SK-N-SH treated with all-trans-retinoic acid at 6 μM for 48 hours (cell line): ENCODE data around the gene CTTN.

Experiments used
- ATAC-seq: fragments of 200-7000 bp; cut with Tn5 transposase; 3 replicates; pipeline ENCODE4 v1.9.1; 2020; ENCODE audit warnings: mild to moderate bottlenecking, moderate library complexity
- ARNTL ChIP-seq: fragments of 450-650 bp; formaldehyde crosslinking; IDR thresholded peaks from 2 replicates; pipeline ENCODE4 v1.5.0; 2020; ENCODE audit warnings: low read depth, mild to moderate bottlenecking, moderate library complexity, borderline replicate concordance
- BACH2 ChIP-seq: fragments of 250-450 bp; sonication (Bioruptor Pico); IDR thresholded peaks from 2 replicates; pipeline ENCODE4 v1.9.0; 2021; ENCODE audit warnings: mild to moderate bottlenecking, borderline replicate concordance
- CSDC2 ChIP-seq: fragments of 250-450 bp; sonication (Bioruptor Pico); IDR thresholded peaks from 2 replicates; pipeline ENCODE4 v1.5.0; 2020; ENCODE audit warnings: mild to moderate bottlenecking, moderate library complexity
- ESRRG ChIP-seq: fragments of 250-450 bp; sonication (Bioruptor Pico); IDR thresholded peaks from 2 replicates; pipeline ENCODE4 v1.6.1; 2021; ENCODE audit warnings: mild to moderate bottlenecking
- GLIS3 ChIP-seq: fragments of 250-450 bp; sonication (Bioruptor Pico); IDR thresholded peaks from 2 replicates; pipeline ENCODE4 v1.5.0; 2020; ENCODE audit warnings: mild to moderate bottlenecking, moderate library complexity
- ISL1 ChIP-seq: fragments of 250-450 bp; sonication (Bioruptor Pico); IDR thresholded peaks from 2 replicates; pipeline ENCODE4 v2.1.2; 2022; ENCODE audit warnings: mild to moderate bottlenecking, moderate library complexity
- OSR1 ChIP-seq: fragments of 250-450 bp; sonication (Bioruptor Pico); IDR thresholded peaks from 2 replicates; pipeline ENCODE4 v1.8.0; 2022; ENCODE audit warnings: moderate library complexity, mild to moderate bottlenecking, inconsistent platforms
- PPARA ChIP-seq: fragments of 250-450 bp; sonication (Bioruptor Pico); IDR thresholded peaks from 2 replicates; pipeline ENCODE4 v1.5.0; 2020; ENCODE audit warnings: mild to moderate bottlenecking, borderline replicate concordance
- RARB ChIP-seq: fragments of 250-450 bp; sonication (Bioruptor Pico); IDR thresholded peaks from 2 replicates; pipeline ENCODE4 v1.8.0; 2021; ENCODE audit warnings: mild to moderate bottlenecking, moderate library complexity
- TCF4 ChIP-seq: fragments of 250-450 bp; sonication (Bioruptor Pico); IDR thresholded peaks from 2 replicates; pipeline ENCODE4 v1.8.0; 2021; ENCODE audit warnings: mild to moderate bottlenecking, moderate library complexity, borderline replicate concordance
- TOX ChIP-seq: fragments of 250-450 bp; sonication (Bioruptor Pico); IDR thresholded peaks from 2 replicates; pipeline ENCODE4 v1.8.0; 2021; ENCODE audit warnings: mild to moderate bottlenecking, moderate library complexity, borderline replicate concordance
- ZFP3 ChIP-seq: fragments of 250-450 bp; sonication (Bioruptor Pico); IDR thresholded peaks from 2 replicates; pipeline ENCODE4 v1.5.0; 2020; ENCODE audit warnings: mild to moderate bottlenecking, moderate library complexity
- ZFP30 ChIP-seq: fragments of 450-650 bp; formaldehyde crosslinking; IDR thresholded peaks from 2 replicates; pipeline ENCODE4 v1.5.0; 2022; ENCODE audit warnings: mild to moderate bottlenecking, moderate library complexity
- ZNF565 ChIP-seq: fragments of 450-650 bp; formaldehyde crosslinking; conservative IDR thresholded peaks from 2 replicates; pipeline ENCODE4 v1.5.0; 2020; ENCODE audit warnings: low read depth, mild to moderate bottlenecking, moderate library complexity
- ZNF70 ChIP-seq: fragments of 450-650 bp; formaldehyde crosslinking; IDR thresholded peaks from 2 replicates; pipeline ENCODE4 v1.5.0; 2020; ENCODE audit warnings: mild to moderate bottlenecking, moderate library complexity
- ZNF8 ChIP-seq: fragments of 450-650 bp; formaldehyde crosslinking; IDR thresholded peaks from 2 replicates; pipeline ENCODE4 v1.5.0; 2020; ENCODE audit warnings: mild to moderate bottlenecking, moderate library complexity
- TF ChIP-seq, protein P1 (sequence below): fragments of 250-450 bp; sonication (Bioruptor Pico); IDR thresholded peaks from 2 replicates; pipeline ENCODE4 v1.5.1; 2020; ENCODE audit warnings: low read depth, mild to moderate bottlenecking, moderate library complexity
- TF ChIP-seq, protein P2 (sequence below): fragments of 250-450 bp; sonication (Bioruptor Pico); IDR thresholded peaks from 2 replicates; pipeline ENCODE4 v1.8.0; 2021; ENCODE audit warnings: low read depth, mild to moderate bottlenecking, moderate library complexity, borderline replicate concordance
- TF ChIP-seq, protein P3 (sequence below): fragments of 250-450 bp; sonication (Bioruptor Pico); IDR thresholded peaks from 2 replicates; pipeline ENCODE4 v1.5.1; 2021; ENCODE audit warnings: mild to moderate bottlenecking, moderate library complexity
- TF ChIP-seq, protein P4 (sequence below): fragments of 250-450 bp; sonication (Bioruptor Pico); IDR thresholded peaks from 2 replicates; pipeline ENCODE4 v1.5.0; 2020; ENCODE audit warnings: mild to moderate bottlenecking, moderate library complexity
- TF ChIP-seq, protein P5 (sequence below): fragments of 250-450 bp; sonication (Bioruptor Pico); IDR thresholded peaks from 2 replicates; pipeline ENCODE4 v1.8.0; 2020; ENCODE audit warnings: mild to moderate bottlenecking, moderate library complexity, borderline replicate concordance

The CTTN gene

DNA sequence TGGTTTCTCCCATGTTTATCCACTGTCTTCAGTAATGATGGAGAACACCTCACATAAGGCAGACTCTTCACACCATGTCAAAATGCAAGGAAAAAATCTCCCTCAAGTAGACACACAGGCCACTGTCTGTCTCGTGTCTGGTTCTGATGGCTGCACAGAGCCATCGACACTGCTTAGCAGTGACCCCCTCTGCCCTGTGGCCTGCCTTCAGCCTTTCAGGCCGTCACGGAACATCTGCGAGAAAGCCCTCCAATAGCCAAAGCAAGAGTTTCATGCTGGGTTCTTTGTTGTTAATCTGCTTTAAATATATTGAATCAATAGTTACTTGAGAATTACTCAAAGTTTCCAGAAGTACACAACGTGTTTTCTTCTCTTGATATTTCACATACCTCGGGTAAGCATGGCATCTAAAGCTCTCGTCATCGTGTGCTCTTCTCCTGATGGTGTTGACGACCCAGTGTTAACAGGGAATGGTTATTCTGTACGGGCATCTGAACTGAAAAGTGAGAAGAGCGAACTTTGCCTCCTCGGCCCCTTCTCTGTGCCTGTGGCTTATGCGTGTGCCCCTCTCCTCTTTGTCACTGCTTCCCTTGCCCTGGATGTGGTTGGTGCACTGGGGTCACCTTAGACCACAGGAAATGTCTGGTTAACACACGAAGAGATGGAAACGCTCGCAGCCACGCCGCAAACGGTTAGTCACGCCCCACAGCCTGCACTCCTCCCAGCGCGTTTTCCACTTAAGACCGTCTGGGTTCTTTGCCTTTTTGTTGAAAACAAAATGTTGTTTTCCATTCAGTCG, 33.4 kb upstream of the CTTN start:
- no peak for ATAC-seq
- TF ChIP-seq ISL1 (no peak), PPARA (CRISPR knock-in tag) (no peak), RARB (CRISPR knock-in tag) (no peak)
- TF ChIP-seq, protein P1, sequence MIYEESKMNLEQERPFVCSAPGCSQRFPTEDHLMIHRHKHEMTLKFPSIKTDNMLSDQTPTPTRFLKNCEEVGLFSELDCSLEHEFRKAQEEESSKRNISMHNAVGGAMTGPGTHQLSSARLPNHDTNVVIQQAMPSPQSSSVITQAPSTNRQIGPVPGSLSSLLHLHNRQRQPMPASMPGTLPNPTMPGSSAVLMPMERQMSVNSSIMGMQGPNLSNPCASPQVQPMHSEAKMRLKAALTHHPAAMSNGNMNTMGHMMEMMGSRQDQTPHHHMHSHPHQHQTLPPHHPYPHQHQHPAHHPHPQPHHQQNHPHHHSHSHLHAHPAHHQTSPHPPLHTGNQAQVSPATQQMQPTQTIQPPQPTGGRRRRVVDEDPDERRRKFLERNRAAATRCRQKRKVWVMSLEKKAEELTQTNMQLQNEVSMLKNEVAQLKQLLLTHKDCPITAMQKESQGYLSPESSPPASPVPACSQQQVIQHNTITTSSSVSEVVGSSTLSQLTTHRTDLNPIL, result no peak
- TF ChIP-seq, protein P2, sequence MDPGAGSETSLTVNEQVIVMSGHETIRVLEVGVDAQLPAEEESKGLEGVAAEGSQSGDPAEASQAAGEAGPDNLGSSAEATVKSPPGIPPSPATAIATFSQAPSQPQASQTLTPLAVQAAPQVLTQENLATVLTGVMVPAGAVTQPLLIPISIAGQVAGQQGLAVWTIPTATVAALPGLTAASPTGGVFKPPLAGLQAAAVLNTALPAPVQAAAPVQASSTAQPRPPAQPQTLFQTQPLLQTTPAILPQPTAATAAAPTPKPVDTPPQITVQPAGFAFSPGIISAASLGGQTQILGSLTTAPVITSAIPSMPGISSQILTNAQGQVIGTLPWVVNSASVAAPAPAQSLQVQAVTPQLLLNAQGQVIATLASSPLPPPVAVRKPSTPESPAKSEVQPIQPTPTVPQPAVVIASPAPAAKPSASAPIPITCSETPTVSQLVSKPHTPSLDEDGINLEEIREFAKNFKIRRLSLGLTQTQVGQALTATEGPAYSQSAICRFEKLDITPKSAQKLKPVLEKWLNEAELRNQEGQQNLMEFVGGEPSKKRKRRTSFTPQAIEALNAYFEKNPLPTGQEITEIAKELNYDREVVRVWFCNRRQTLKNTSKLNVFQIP (CRISPR knock-in tag), result no peak
- TF ChIP-seq, all 23 proteins: peak for 0

DNA sequence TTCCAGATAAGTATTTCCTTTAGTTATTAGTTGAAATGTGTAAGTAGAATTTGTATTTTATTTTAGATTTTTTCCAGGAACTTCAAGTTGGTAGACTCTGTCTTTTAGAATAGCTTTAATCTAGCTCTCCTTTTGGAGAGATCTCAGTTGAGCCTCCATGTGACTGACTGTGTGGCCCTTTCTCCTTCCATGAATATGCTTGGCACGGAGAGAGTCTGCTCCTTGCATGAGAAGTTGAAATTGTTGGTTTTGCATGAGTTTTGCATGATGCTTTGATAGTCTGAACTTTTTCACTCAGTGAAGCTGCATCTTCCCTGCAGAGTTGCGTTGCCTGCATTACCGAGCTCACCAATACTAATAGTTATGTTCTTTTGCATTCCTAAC, 32.8 kb upstream of the CTTN start:
- no peak for ATAC-seq

More for the DNA sequence above, 32.8 kb upstream of the CTTN start:
- TF ChIP-seq ZNF565 (CRISPR knock-in tag) (no peak), ISL1 (no peak), ZFP3 (CRISPR knock-in tag) (no peak), TCF4 (CRISPR knock-in tag) (no peak), ZNF8 (no peak), OSR1 (CRISPR knock-in tag) (no peak), ZNF70 (CRISPR knock-in tag) (no peak), BACH2 (no peak), CSDC2 (CRISPR knock-in tag) (no peak), PPARA (CRISPR knock-in tag) (no peak), TOX (CRISPR knock-in tag) (no peak), ZFP30 (CRISPR knock-in tag) (no peak), RARB (CRISPR knock-in tag) (no peak), ARNTL (CRISPR knock-in tag) (no peak), GLIS3 (CRISPR knock-in tag) (no peak), ESRRG (CRISPR knock-in tag) (no peak)
- TF ChIP-seq, protein P2 (CRISPR knock-in tag), result no peak
- TF ChIP-seq, protein P3, sequence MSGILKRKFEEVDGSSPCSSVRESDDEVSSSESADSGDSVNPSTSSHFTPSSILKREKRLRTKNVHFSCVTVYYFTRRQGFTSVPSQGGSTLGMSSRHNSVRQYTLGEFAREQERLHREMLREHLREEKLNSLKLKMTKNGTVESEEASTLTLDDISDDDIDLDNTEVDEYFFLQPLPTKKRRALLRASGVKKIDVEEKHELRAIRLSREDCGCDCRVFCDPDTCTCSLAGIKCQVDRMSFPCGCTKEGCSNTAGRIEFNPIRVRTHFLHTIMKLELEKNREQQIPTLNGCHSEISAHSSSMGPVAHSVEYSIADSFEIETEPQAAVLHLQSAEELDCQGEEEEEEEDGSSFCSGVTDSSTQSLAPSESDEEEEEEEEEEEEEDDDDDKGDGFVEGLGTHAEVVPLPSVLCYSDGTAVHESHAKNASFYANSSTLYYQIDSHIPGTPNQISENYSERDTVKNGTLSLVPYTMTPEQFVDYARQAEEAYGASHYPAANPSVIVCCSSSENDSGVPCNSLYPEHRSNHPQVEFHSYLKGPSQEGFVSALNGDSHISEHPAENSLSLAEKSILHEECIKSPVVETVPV (CRISPR knock-in tag), result no peak
- TF ChIP-seq, protein P4, sequence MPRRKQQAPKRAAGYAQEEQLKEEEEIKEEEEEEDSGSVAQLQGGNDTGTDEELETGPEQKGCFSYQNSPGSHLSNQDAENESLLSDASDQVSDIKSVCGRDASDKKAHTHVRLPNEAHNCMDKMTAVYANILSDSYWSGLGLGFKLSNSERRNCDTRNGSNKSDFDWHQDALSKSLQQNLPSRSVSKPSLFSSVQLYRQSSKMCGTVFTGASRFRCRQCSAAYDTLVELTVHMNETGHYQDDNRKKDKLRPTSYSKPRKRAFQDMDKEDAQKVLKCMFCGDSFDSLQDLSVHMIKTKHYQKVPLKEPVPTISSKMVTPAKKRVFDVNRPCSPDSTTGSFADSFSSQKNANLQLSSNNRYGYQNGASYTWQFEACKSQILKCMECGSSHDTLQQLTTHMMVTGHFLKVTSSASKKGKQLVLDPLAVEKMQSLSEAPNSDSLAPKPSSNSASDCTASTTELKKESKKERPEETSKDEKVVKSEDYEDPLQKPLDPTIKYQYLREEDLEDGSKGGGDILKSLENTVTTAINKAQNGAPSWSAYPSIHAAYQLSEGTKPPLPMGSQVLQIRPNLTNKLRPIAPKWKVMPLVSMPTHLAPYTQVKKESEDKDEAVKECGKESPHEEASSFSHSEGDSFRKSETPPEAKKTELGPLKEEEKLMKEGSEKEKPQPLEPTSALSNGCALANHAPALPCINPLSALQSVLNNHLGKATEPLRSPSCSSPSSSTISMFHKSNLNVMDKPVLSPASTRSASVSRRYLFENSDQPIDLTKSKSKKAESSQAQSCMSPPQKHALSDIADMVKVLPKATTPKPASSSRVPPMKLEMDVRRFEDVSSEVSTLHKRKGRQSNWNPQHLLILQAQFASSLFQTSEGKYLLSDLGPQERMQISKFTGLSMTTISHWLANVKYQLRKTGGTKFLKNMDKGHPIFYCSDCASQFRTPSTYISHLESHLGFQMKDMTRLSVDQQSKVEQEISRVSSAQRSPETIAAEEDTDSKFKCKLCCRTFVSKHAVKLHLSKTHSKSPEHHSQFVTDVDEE (CRISPR knock-in tag), result no peak
- TF ChIP-seq, protein P5, sequence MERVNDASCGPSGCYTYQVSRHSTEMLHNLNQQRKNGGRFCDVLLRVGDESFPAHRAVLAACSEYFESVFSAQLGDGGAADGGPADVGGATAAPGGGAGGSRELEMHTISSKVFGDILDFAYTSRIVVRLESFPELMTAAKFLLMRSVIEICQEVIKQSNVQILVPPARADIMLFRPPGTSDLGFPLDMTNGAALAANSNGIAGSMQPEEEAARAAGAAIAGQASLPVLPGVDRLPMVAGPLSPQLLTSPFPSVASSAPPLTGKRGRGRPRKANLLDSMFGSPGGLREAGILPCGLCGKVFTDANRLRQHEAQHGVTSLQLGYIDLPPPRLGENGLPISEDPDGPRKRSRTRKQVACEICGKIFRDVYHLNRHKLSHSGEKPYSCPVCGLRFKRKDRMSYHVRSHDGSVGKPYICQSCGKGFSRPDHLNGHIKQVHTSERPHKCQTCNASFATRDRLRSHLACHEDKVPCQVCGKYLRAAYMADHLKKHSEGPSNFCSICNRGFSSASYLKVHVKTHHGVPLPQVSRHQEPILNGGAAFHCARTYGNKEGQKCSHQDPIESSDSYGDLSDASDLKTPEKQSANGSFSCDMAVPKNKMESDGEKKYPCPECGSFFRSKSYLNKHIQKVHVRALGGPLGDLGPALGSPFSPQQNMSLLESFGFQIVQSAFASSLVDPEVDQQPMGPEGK (CRISPR knock-in tag), result no peak
